Spleen (tissue), 11 donors: ENCODE data around the gene KRT20. TPM values are rescaled to one million over a fixed set of nuclear protein-coding genes. Genes with fewer than 3 reads are reported as not detected.
"Not testable (repeated sequence)": the region's sequence is repeated elsewhere in the genome, so short reads cannot be mapped to it uniquely, and the experiment has no call there.

Experiments used
- DNase-seq: peaks from one replicate; pipeline ENCODE4 v3.0.0-alpha.2; 2020
- H3K27ac ChIP-seq, 8 donors: fragments of 200-600 bp; sonication (generic) in 7 of 8; 1 replicate in 4 of 8; 2 replicates in 4 of 8; pipeline versions ENCODE4 v1.5.0 to v1.8.0; 2016 to 2021; ENCODE audit warnings: inconsistent platforms in 4 of 8, mild to moderate bottlenecking in 4 of 8, moderate library complexity in 1 of 8
- H3K27me3 ChIP-seq, 7 donors: fragments of 200-600 bp; sonication (generic) in 6 of 7; replicated peaks in 1 of 7; 1 replicate in 4 of 7; 2 replicates in 3 of 7; pipeline versions ENCODE4 v1.5.0 to v1.8.0; 2016 to 2021; ENCODE audit warnings: inconsistent platforms in 3 of 7, mild to moderate bottlenecking in 1 of 7
- H3K36me3 ChIP-seq, 6 donors: fragments of 200-600 bp; sonication (generic) in 5 of 6; 1 replicate in 4 of 6; 2 replicates in 2 of 6; pipeline versions ENCODE4 v1.5.0 to v1.8.0; 2016 to 2021; ENCODE audit warnings: inconsistent platforms in 2 of 6
- H3K4me1 ChIP-seq, 6 donors: fragments of 200-600 bp; sonication (generic) in 5 of 6; 1 replicate in 3 of 6; 2 replicates in 3 of 6; pipeline versions ENCODE4 v1.5.0 to v1.8.0; 2016 to 2021; ENCODE audit warnings: inconsistent platforms in 3 of 6
- H3K4me3 ChIP-seq, 8 donors: fragments of 200-600 bp; sonication (generic) in 7 of 8; 1 replicate in 4 of 8; 2 replicates in 4 of 8; pipeline versions ENCODE4 v1.5.0 to v1.8.0; 2016 to 2021; ENCODE audit warnings: inconsistent platforms in 4 of 8, mild to moderate bottlenecking in 4 of 8, moderate library complexity in 2 of 8
- H3K9me3 ChIP-seq, 8 donors: fragments of 200-600 bp; sonication (generic) in 7 of 8; 1 replicate in 4 of 8; 2 replicates in 4 of 8; pipeline versions ENCODE4 v1.5.0 to v1.8.0; 2016 to 2021; ENCODE audit warnings: inconsistent platforms in 4 of 8
- POLR2A ChIP-seq, 3 donors: fragments of 450-650 bp; IDR thresholded peaks; one replicate each; pipeline ENCODE4 v1.5.1; 2017; ENCODE audit warnings: antibody characterized with exemption in 3 of 3, mild to moderate bottlenecking in 1 of 3
- POLR2AphosphoS5 ChIP-seq, 3 donors: sonication (generic); formaldehyde crosslinking; IDR thresholded peaks; one replicate each; pipeline ENCODE4 v1.5.1; 2017; ENCODE audit warnings: antibody characterized with exemption in 3 of 3
- WGBS, 5 donors: extraction: QIAGEN DNeasy Blood & Tissue Kit in 3 of 5; methylation state at CpG; one replicate each; pipeline versions ENCODE4 v1.1.5 to v1.1.7; 2013 to 2018; 5-methylcytosine and 5-hydroxymethylcytosine counted together
- intact Hi-C: fragments of 100-400 bp; cut with DNase I; formaldehyde crosslinking; loops from one replicate; pipeline ENCODE4 v1.15.0; 2023; ENCODE audit warnings: low total_unique reads
- polyA plus RNA-seq, 3 donors: library from polyadenylated mRNA; stranded (reverse); fragments of 200-250 nt; gene quantifications; one replicate each; pipeline ENCODE4 v1.2.1, GENCODE V29; 2013
- total RNA-seq, 7 donors: library from RNA; depleted of rRNA in 3 of 7; stranded (reverse); fragments of >200 nt in 3 of 7; fragmentation: NEBNext Ultra II Directional in 4 of 7; extraction: Animal tissue kit (Norgen Biotek cat#: 25700) in 4 of 7; gene quantifications; one replicate each; pipeline versions ENCODE4 v1.1.0 to v1.2.1, GENCODE V29; 2016 to 2021
- TF ChIP-seq, protein P1 (sequence below), 11 experiments: fragments of 200-600 bp in 7 of 11; fragments of 450-650 bp in 4 of 11; sonication (generic) in 4 of 11; IDR thresholded peaks in 8 of 11; conservative IDR thresholded peaks in 3 of 11; 1 replicate in 7 of 11; 2 replicates in 4 of 11; pipeline versions ENCODE4 v1.4.0 to v1.8.0; 2016 to 2021; ENCODE audit warnings: antibody characterized with exemption in 11 of 11, inconsistent platforms in 4 of 11, mild to moderate bottlenecking in 1 of 11
- donor health status: healthy with polysubstance abuse.
- donor health status: DM: no; HTN: no; CAD: no; lungs with moderate emphysema.
- donor health status: DM: no; HTN: no; CAD: no.
- donor health status: Bipolar disorder and iron deficiency.
- donor health status: healthy.
- donor health status: DM: no; HTN: no; CAD: no.
- donor health status: DM: yes; HTN: yes; CAD: no.

Gene KRT20
- total and polyA plus RNA-seq, 10 donors = 0.07 to 0.45 TPM; not detected in 8

DNA sequence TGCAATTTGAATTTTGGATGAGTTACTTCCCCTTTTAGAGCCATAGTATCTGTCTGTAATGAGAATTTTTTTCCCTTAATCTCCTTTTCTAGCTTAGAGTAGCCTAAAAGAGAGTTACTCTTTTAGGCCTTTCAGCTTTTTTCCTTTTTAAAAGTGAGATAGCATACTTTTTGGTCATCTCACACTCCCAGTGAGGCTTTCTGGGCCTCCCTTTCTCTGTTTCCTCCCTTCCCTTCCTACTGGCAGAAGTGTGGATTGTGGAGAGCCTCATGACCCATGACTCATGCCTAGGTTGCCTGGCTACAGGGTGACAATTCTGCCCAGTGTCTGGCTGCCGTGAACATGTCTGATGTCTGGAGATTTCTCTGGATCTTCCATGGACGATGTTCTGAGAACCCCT lies 37.2 kb upstream of the KRT20 start:
- peaks cover 0 to 23% (median 0%) of the 10 kb centered on the region in 7 donors for H3K27me3 ChIP-seq
- H3K4me1 ChIP-seq = no peaks in the 10 kb centered on the region
- no peak for TF ChIP-seq POLR2A (IDR thresholded peaks at IDR 0.05)
- no peak for TF ChIP-seq POLR2AphosphoS5 (IDR thresholded peaks at IDR 0.05)
- TF ChIP-seq, protein P1, sequence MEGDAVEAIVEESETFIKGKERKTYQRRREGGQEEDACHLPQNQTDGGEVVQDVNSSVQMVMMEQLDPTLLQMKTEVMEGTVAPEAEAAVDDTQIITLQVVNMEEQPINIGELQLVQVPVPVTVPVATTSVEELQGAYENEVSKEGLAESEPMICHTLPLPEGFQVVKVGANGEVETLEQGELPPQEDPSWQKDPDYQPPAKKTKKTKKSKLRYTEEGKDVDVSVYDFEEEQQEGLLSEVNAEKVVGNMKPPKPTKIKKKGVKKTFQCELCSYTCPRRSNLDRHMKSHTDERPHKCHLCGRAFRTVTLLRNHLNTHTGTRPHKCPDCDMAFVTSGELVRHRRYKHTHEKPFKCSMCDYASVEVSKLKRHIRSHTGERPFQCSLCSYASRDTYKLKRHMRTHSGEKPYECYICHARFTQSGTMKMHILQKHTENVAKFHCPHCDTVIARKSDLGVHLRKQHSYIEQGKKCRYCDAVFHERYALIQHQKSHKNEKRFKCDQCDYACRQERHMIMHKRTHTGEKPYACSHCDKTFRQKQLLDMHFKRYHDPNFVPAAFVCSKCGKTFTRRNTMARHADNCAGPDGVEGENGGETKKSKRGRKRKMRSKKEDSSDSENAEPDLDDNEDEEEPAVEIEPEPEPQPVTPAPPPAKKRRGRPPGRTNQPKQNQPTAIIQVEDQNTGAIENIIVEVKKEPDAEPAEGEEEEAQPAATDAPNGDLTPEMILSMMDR (IDR thresholded peaks at IDR 0.05 in 8 of 11, conservative IDR thresholded peaks at IDR 0.05 in 3 of 11) = no peak
- no peak for DNase-seq
- no peak overlapping the region for H3K4me3 ChIP-seq
- H3K36me3 ChIP-seq = no peaks in the 10 kb centered on the region
- WGBS, 5 donors = 64 to 91% (median 78%) methylated on average over 2 of the region's 2 CpGs
- H3K27ac ChIP-seq = no peak overlapping the region
- no peaks in the 10 kb centered on the region for H3K9me3 ChIP-seq
- intact Hi-C loops = no loop called here

DNA sequence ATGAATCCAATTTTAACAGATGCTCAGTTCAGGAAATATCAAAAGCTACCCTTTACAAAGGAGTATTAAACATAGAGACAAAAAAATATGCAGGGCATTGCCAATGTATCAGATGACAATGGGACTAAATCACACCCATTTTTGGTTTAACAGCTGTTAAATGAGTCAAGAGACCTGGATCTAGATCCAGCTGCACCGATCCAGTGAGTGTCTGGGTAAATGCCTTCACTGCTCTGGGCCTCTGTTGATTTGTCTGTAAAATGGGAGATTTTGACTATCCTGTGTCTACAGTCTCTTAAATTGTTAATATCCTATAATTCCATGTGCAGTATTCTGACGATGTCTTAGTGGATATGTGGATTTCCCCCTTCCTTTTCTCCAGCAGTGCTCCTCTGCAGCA lies 36.0 kb upstream of the KRT20 start:
- 82 to 93% (median 89%) methylated on average over 2 of the region's 2 CpGs for WGBS, 5 donors
- TF ChIP-seq, protein P1 (IDR thresholded peaks at IDR 0.05 in 8 of 11, conservative IDR thresholded peaks at IDR 0.05 in 3 of 11) = no peak
- no peak for TF ChIP-seq POLR2A (IDR thresholded peaks at IDR 0.05)
- TF ChIP-seq POLR2AphosphoS5 (IDR thresholded peaks at IDR 0.05) = no peak
- no peak for DNase-seq
- Histone ChIP-seq H3K4me1 (no peaks in the 10 kb centered on the region), H3K27me3 (peaks cover 0 to 12% (median 0%) of the 10 kb centered on the region in 7 donors), H3K4me3 (no peak overlapping the region), H3K9me3 (no peaks in the 10 kb centered on the region), H3K36me3 (no peaks in the 10 kb centered on the region), H3K27ac (no peak overlapping the region)
- intact Hi-C loops = no loop called here

DNA sequence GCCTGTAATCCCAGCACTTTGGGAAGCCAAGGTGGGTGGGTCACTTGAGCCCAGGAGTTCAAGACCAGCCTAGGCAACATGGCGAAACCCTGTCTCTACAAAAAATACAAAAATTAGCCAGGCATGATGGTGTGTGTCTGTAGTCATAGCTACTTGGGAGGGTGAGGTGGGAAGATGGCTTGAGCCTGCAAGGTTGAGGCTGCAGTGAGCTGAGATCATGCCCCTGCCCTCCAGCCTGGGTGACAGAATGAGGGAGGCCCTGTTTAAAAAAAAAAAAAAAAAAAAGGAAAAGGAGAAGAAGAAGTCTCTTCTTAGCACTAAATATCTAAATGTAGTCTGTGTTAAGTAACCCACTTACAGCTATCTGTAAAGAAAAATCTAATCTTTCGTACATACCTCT lies 32.1 kb upstream of the KRT20 start:
- WGBS, 5 donors = 93 to 98% (median 95%) methylated on average over 2 of the region's 2 CpGs
- H3K27me3 ChIP-seq, intact Hi-C loops: not testable (repeated sequence)

DNA sequence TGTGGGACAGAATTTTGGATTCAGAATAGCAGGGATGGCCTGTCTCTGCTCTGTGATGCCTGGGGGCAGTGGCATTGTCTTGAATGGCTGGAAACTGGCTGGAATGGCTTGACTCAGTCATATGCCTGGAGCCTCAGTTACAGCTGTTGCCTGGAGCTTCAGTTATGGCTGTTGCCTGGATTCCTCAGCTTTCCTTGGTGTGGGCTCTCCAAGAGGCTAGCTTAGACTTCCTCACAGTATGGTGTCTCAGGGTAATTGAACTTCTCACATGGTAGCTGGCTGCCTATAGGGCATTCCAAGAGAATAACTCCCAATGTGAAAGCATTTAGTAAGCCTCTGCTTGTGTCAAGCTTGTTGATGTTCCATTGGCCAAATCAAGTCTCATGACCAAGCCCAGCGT lies 31.3 kb upstream of the KRT20 start:
- 0 to 48% (median 39%) methylated on average over 1 of the region's 1 CpG for WGBS, 5 donors
- no peaks in the 10 kb centered on the region for H3K36me3 ChIP-seq
- intact Hi-C loops = no loop called here

More for the DNA sequence above, 32.1 kb upstream of the KRT20 start:
- not testable (repeated sequence) for H3K36me3 ChIP-seq, H3K4me3 ChIP-seq, DNase-seq, H3K27ac ChIP-seq, H3K9me3 ChIP-seq
- H3K4me1 ChIP-seq = peaks cover 0 to 24% (median 4%) of the 10 kb centered on the region in 6 donors

More for the DNA sequence above, 31.3 kb upstream of the KRT20 start:
- DNase-seq = no peak
- no peak overlapping the region for H3K27ac ChIP-seq
- no peaks in the 10 kb centered on the region for H3K27me3 ChIP-seq
- H3K9me3 ChIP-seq = no peaks in the 10 kb centered on the region
- TF ChIP-seq, protein P1 (IDR thresholded peaks at IDR 0.05 in 8 of 11, conservative IDR thresholded peaks at IDR 0.05 in 3 of 11) = no peak
- TF ChIP-seq POLR2AphosphoS5 (IDR thresholded peaks at IDR 0.05) (no peak), POLR2A (IDR thresholded peaks at IDR 0.05) (no peak)
- H3K4me3 ChIP-seq = no peak overlapping the region
- H3K4me1 ChIP-seq = peaks cover 0 to 24% (median 4%) of the 10 kb centered on the region in 6 donors
